Aorta (tissue), 5 donors: Measurements from ENCODE around the gene TOP1. TPM values are rescaled to one million over a fixed set of nuclear protein-coding genes. Genes with fewer than 3 reads are reported as not detected.

Experiments used
- ATAC-seq: fragments of 200-7000 bp; cut with Tn5 transposase; one replicate; pipeline ENCODE4 v1.9.1; 2022; ENCODE audit warnings: moderate library complexity; ENCODE audit not compliant: low FRiP score
- DNase-seq, 2 donors: peaks; one replicate each; pipeline ENCODE4 v3.0.0-alpha.2; 2020
- H3K27ac ChIP-seq, 2 donors: one replicate each; pipeline ENCODE4 v1.5.1; 2013; ENCODE audit warnings: low read length in 2 of 2, mild to moderate bottlenecking in 2 of 2, moderate library complexity in 2 of 2, control low read depth in 1 of 2, inconsistent platforms in 1 of 2, low read depth in 1 of 2
- H3K27me3 ChIP-seq, 2 donors: one replicate each; pipeline ENCODE4 v1.6.1; 2013; ENCODE audit warnings: control low read depth in 1 of 2, low read length in 1 of 2, mild to moderate bottlenecking in 1 of 2, moderate library complexity in 1 of 2; ENCODE audit not compliant: insufficient read depth in 2 of 2, control insufficient read depth in 1 of 2
- H3K36me3 ChIP-seq, 2 donors: one replicate each; pipeline ENCODE4 v1.6.1; 2013; ENCODE audit warnings: control low read depth in 1 of 2, low read length in 1 of 2, mild to moderate bottlenecking in 1 of 2; ENCODE audit not compliant: insufficient read depth in 2 of 2, control insufficient read depth in 1 of 2
- H3K4me1 ChIP-seq, 2 donors: one replicate each; pipeline ENCODE4 v1.6.1; 2013; ENCODE audit warnings: low read length in 2 of 2, control low read depth in 1 of 2, mild to moderate bottlenecking in 1 of 2, moderate library complexity in 1 of 2; ENCODE audit not compliant: insufficient read depth in 2 of 2, control insufficient read depth in 1 of 2
- H3K4me3 ChIP-seq, 2 donors: one replicate each; pipeline ENCODE4 v1.5.1; 2013; ENCODE audit warnings: low read length in 2 of 2, control low read depth in 1 of 2, mild to moderate bottlenecking in 1 of 2
- H3K9me3 ChIP-seq: one replicate; pipeline ENCODE4 v1.6.1; 2013; ENCODE audit warnings: mild to moderate bottlenecking, low read length; ENCODE audit not compliant: control insufficient read depth
- WGBS, 2 donors: extraction: QIAGEN DNeasy Blood & Tissue Kit; methylation state at CpG; one replicate each; pipeline ENCODE4 v1.1.7; 2013; 5-methylcytosine and 5-hydroxymethylcytosine counted together
- intact Hi-C, 2 donors: fragments of 100-400 bp; cut with DNase I; formaldehyde crosslinking; loops; one replicate each; pipeline versions ENCODE4 v1.14.2 to v1.15.0; 2022
- long read RNA-seq, 2 donors: library from polyadenylated mRNA; unstranded; transcript quantifications; one replicate each; pipeline ENCODE4 v2.0.0, GENCODE V29; 2020 to 2021
- polyA plus RNA-seq, 2 donors: library from polyadenylated mRNA; stranded (reverse); fragments of 200-250 nt; gene quantifications; one replicate each; pipeline ENCODE4 v1.2.3, GENCODE V29; 2013
- total RNA-seq, 2 donors: library from RNA; stranded (reverse); fragmentation: NEBNext Ultra II Directional; extraction: Animal tissue kit (Norgen Biotek cat#: 25700); gene quantifications; one replicate each; pipeline ENCODE4 v1.2.1, GENCODE V29; 2021
- donor health status: healthy with polysubstance abuse.
- donor health status: Bipolar disorder and iron deficiency.
- donor health status: DM: no; HTN: no; CAD: no.
- donor health status: DM: no; HTN: no; CAD: no.
- donor health status: DM: yes; HTN: yes; CAD: no.

Gene TOP1
- total RNA-seq (10 to 100 TPM; 30.1 to 32.4 TPM), polyA plus RNA-seq (10 to 100 TPM; 15.6 to 18.2 TPM)
- long read RNA-seq, donor 1, partial matches to known transcripts = 14 of 25 reads
- long read RNA-seq, donor 1, other reads (novel, unspliced or antisense) = 11 of 25 reads
- long read RNA-seq, donor 2, partial matches to known transcripts = 7 of 20 reads
- long read RNA-seq, donor 2, other reads (novel, unspliced or antisense) = 11 of 20 reads

GRCh38 chr20:41028359-41029149 is at the start of gene TOP1:
Gene TOP1, plus strand, starts transcription at chr20:41028822. Its CDS starts 246 bp downstream, at chr20:41029068.
- no peaks in the 10 kb centered on the region for H3K9me3 ChIP-seq
- intact Hi-C loops = loop anchor here in 1 of 2 donors (2.0 kb wide), 1 partner anchor 44 kb away; no protein-coding TSS in a partner anchor
- ATAC-seq (peak; percentile 100), DNase-seq (peak; percentile 100)
- 0 to 1% methylated on average over 63 to 85 of the region's 85 CpGs for WGBS, 2 donors
- peak within 1 kb of the TSS; percentile 84 to 94 for H3K4me3 ChIP-seq
- H3K4me1 ChIP-seq = peaks cover 0 to 13% of the 10 kb centered on the region in 2 donors
- H3K36me3 ChIP-seq = no peaks in the 10 kb centered on the region
- no peaks in the 10 kb centered on the region for H3K27me3 ChIP-seq
- H3K27ac ChIP-seq = peak within 1 kb of the TSS; percentile 83 to 93

- DNase-seq = no peak
- intact Hi-C loops = loop anchor here in 1 of 2 donors (5.0 kb wide), 1 partner anchor 418 kb away; no protein-coding TSS in a partner anchor
Observed at GRCh38 chr20:40979247-40979646, 49.4 kb upstream of the TOP1 start.

GRCh38 chr20:40980106-40980827 is 48.4 kb upstream of the TOP1 start:
- no peak overlapping the region for H3K27ac ChIP-seq
- no peaks in the 10 kb centered on the region for H3K36me3 ChIP-seq
- no peak overlapping the region for H3K4me3 ChIP-seq
- H3K9me3 ChIP-seq = peaks cover 2% of the 10 kb centered on the region
- no peak for ATAC-seq
- no peak for DNase-seq
- no peaks in the 10 kb centered on the region for H3K4me1 ChIP-seq
- H3K27me3 ChIP-seq = no peaks in the 10 kb centered on the region
- intact Hi-C loops = no loop called here
- WGBS, 2 donors = 83 to 87% methylated on average over 4 of the region's 4 CpGs

More at GRCh38 chr20:40979247-40979646, 49.4 kb upstream of the TOP1 start:
- no peaks in the 10 kb centered on the region for H3K4me1 ChIP-seq
- no peak overlapping the region for H3K4me3 ChIP-seq
- WGBS, 2 donors = 95 to 98% methylated on average over 2 of the region's 2 CpGs
- no peak overlapping the region for H3K27ac ChIP-seq
- no peaks in the 10 kb centered on the region for H3K27me3 ChIP-seq
- no peak for ATAC-seq
- H3K36me3 ChIP-seq = no peaks in the 10 kb centered on the region
- H3K9me3 ChIP-seq = no peaks in the 10 kb centered on the region

- Histone ChIP-seq H3K9me3 (peaks cover 2% of the 10 kb centered on the region), H3K27ac (no peak overlapping the region), H3K27me3 (no peaks in the 10 kb centered on the region), H3K4me1 (no peaks in the 10 kb centered on the region), H3K36me3 (no peaks in the 10 kb centered on the region), H3K4me3 (no peak overlapping the region)
- ATAC-seq = no peak
- DNase-seq = no peak
- WGBS, 2 donors = 92 to 95% methylated on average over 6 of the region's 6 CpGs
- intact Hi-C loops = no loop called here
Observed at GRCh38 chr20:40980828-40981310, 47.8 kb upstream of the TOP1 start.

- ATAC-seq (no peak), DNase-seq (no peak)
- intact Hi-C loops = no loop called here
- no peaks in the 10 kb centered on the region for H3K4me1 ChIP-seq
- no peak overlapping the region for H3K4me3 ChIP-seq
- no peak overlapping the region for H3K27ac ChIP-seq
- H3K9me3 ChIP-seq = peaks cover 2% of the 10 kb centered on the region
- no peaks in the 10 kb centered on the region for H3K36me3 ChIP-seq
- H3K27me3 ChIP-seq = no peaks in the 10 kb centered on the region
- WGBS, 2 donors = 90 to 93% methylated on average over 3 of the region's 3 CpGs
Observed at GRCh38 chr20:40982415-40983145, 46.0 kb upstream of the TOP1 start.

GRCh38 chr20:40983898-40984297 is 44.7 kb upstream of the TOP1 start:
- no peaks in the 10 kb centered on the region for H3K27me3 ChIP-seq
- no peak overlapping the region for H3K4me3 ChIP-seq
- H3K9me3 ChIP-seq = peaks cover 2% of the 10 kb centered on the region
- 77 to 87% methylated on average over 2 of the region's 2 CpGs for WGBS, 2 donors
- DNase-seq = no peak
- H3K36me3 ChIP-seq = no peaks in the 10 kb centered on the region
- intact Hi-C loops = no loop called here
- no peak overlapping the region for H3K27ac ChIP-seq
- H3K4me1 ChIP-seq = no peaks in the 10 kb centered on the region
- ATAC-seq = no peak

- ATAC-seq = no peak
- H3K36me3 ChIP-seq = no peaks in the 10 kb centered on the region
- intact Hi-C loops = no loop called here
Observed at GRCh38 chr20:40984496-40984895, 44.1 kb upstream of the TOP1 start.

GRCh38 chr20:40986774-40987173 is 41.8 kb upstream of the TOP1 start:
- 94 to 95% methylated on average over 2 of the region's 2 CpGs for WGBS, 2 donors
- H3K27me3 ChIP-seq = no peaks in the 10 kb centered on the region
- no peak for ATAC-seq
- H3K4me3 ChIP-seq = no peak overlapping the region
- intact Hi-C loops = no loop called here
- no peak overlapping the region for H3K27ac ChIP-seq
- H3K36me3 ChIP-seq = no peaks in the 10 kb centered on the region
- peaks cover 2% of the 10 kb centered on the region for H3K9me3 ChIP-seq
- no peak for DNase-seq
- H3K4me1 ChIP-seq = no peaks in the 10 kb centered on the region

More at GRCh38 chr20:40984496-40984895, 44.1 kb upstream of the TOP1 start:
- H3K27ac ChIP-seq = no peak overlapping the region
- no peaks in the 10 kb centered on the region for H3K4me1 ChIP-seq
- H3K9me3 ChIP-seq = peaks cover 2% of the 10 kb centered on the region
- DNase-seq = no peak
- H3K4me3 ChIP-seq = no peak overlapping the region
- no peaks in the 10 kb centered on the region for H3K27me3 ChIP-seq
- 90 to 95% methylated on average over 4 of the region's 4 CpGs for WGBS, 2 donors
